EL (cell line): ENCODE measurements around the gene ARHGAP27.
"Not testable (repeated sequence)": the region's sequence is repeated elsewhere in the genome, so short reads cannot be mapped to it uniquely, and the experiment has no call there.

Experiments used
- DNase-seq: peaks from one replicate; pipeline ENCODE4 v3.0.0-alpha.2; 2016

Gene ARHGAP27

GRCh38 chr17:45446872-45447625 is 14.4 kb upstream of the ARHGAP27 start:
- peak; percentile 47 for DNase-seq

DNA sequence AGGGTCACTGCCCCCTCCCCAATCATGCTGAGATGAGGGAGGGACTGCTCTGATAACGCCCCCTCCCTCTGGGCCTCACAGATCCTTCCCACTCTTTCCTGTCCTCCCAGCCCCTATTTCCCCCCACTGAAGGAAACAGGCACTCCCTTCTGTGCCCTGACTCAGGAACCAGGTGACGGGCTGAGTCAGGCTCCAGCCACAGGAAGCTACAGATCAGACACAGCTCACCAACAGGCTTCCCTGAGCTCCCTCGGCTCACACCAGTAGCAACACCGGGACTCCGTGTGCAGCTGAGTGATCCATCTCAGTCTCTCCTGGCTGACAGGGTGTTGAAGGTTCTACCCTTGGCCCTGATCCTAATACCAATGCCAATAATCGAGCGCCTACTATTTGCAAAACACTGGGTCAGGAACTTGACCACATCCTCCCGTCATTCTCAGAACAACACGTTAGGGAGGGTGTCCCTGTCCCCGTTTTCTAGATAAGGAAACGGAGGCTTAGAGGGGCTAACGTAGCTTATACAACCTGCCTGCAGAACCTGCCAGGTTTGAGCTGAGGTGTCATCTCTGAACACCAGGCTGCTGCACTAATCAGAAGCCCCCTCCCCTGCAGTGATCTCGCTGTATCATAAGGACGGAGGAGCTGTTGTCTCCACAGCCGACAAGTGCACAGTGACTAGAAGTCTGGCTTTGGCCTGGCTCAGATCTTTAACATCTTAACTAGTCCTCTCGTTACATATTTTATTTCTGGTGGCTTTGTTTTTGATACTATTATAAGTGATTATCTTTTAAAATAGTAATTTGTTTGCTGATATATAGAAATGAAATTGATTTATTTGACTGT is 13.5 kb upstream of the ARHGAP27 start:
- peak; percentile 72 for DNase-seq

DNA sequence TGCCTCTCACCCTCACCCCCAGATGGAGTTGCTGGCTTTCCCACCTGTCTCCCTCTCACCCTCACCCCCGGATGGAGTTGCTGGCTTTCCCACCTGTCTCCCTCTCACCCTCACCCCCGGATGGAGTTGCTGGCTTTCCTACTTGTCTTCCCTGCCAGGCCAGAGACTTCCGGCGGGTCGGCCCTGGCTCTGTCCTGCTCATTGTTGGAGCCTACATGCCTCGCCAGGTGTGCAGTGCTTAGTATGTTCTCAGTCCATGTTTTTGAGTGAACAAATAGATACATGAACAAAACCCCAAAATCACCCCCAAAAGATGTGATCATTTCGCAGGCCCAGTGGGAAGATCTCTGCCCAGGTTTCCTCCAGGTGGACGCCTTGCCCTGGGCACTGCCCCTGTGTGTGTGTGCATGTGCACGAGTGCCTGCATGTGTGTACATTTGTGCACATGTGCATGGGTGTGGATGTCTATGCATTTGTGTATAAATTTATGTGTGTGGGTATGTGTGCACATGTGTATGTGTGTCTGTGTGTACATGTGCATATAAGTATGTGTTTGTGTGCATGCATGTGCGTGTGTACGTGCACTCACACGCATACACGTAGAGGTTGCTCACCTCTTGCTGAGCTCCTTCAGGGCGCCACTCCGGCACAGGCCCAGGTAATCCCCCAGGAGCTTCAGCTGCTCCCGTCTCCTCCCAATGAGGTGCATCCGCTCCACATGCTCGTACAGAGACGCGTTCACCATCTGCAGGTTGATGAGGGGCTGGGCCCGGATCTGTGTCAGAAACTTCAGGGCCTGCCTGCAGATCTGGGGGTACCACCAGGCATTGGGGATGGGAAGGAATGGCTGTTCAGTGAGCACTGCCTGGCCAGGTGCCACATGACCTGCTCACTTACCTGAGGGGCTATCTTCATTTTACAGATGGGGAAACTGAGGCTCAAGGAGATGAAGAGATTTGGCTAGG is 12.5 kb upstream of the ARHGAP27 start:
- not testable (repeated sequence) for DNase-seq

- DNase-seq, result not testable (repeated sequence)
Observed at GRCh38 chr17:45444301-45444700, 11.6 kb upstream of the ARHGAP27 start.

DNA sequence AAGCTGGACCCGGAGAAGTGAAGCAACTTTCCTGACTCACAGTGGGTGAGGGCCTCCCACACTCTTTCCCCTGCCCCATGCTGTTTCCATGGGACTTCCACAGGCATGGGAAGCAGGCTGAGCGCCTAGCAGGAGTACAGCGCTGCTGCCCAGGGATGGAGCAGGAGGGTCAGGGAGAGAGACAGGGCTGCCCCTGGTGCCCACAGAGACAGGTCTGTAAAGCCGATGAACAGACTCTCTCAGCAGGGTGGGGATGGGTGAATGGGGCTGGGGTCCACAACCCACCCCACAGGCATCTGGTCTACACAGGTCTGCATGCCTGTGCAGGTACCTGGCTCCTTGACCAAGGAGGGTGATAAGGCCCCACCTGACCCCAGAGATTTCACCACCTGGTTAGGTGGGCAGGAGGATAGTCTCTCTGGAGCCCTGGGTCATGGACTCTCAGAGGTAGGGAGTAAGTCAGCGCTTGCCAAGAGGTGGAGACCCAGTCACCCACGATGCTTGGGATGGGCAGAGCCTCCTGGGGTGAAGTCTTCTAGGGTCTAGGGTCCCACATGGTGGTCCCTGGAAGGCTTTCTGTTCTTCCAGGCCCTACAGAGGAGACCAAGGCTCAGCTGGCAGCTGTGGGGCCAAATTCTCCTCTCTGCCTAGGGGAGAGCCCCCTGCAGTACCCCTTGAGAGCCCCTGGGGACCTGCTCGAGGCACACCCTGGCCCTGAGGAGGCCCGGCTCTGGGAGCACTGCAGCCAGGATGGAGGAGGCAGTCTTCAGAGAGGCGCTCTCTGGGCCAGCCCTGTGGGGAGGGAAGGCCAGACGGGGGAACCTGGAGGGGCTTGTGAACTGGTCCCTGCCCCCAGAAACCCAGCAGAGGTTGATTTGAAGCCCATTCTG is 10.9 kb upstream of the ARHGAP27 start:
- DNase-seq, result not testable (repeated sequence)

GRCh38 chr17:45441526-45442310 is 9.0 kb upstream of the ARHGAP27 start:
- no peak for DNase-seq

DNA sequence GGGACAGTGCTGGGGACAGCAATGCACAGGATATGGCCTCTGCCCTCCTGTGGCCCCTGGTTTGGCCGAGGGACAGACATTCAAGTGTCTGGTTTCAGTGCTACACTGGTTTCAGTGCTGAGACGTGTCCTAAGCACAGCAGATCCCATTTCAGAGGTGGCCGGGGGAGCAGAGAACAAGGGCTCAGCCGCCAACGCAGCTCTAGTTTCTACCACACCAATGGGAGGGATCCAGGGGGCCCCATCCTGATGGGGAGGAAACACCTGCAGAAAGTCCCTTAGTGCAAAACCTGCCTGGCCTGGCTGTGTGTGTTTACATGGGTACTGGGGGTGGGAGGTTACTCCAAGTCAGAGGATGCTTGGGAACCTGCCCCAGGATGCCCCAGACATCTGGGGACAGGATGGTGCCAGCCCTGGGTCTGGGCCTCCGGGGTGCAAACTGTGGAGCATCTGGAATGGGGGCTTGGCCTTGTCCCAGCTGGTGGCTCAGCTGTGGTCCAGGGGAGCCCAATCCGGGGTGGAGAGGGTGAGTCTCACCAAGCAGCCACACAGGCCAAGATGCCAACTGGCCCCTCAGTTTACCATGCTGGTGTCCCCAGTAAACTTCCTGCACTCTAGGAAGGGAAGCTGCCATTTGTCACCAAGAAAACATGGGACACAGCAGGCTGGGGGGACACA is 8.3 kb upstream of the ARHGAP27 start:
- DNase-seq, result not testable (repeated sequence)

- DNase-seq, result no peak
Observed at GRCh38 chr17:45440161-45440778, 7.6 kb upstream of the ARHGAP27 start.

GRCh38 chr17:45438931-45439610 is 6.4 kb upstream of the ARHGAP27 start:
- no peak for DNase-seq

DNA sequence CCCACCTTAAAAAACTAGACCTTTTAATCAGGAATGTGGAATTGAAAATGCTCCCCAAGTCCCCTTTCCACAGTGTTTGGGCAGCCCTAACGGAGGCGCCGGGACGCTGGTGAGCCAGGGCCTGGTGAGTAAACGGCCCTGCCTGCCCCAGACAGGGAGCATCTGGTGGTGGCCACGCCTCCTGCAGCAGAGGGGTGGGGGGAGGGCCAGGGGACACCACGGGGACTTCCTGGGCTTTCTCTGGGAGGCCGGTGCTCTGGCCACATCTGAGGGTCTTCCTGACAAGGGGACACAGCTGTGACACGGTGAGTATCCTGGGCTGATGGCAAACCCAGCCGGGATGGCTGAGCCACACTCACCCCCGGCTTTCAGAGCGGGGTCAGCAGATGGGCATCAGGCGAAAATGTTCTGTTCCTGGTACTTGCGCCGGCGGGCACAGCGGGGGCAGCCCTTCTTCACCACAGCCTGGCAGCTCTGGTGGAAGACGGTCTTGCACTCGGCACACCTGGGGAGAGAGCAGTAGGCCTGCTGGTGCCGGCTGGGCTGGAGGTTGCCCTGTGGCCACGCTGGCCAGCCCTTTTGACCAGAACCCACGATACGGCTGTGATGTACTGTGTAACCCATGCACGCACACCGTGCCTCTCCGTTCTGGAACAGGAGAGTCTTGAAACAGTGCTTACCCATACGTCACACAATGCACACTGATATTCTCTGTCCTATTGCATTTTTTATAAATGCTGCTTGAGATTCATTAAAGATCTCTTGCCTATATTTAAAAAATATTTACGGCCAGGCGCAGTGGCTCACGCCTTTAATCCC is 5.0 kb upstream of the ARHGAP27 start:
- DNase-seq, result no peak

- no peak for DNase-seq
Observed at GRCh38 chr17:45436625-45437464, 4.2 kb upstream of the ARHGAP27 start.

DNA sequence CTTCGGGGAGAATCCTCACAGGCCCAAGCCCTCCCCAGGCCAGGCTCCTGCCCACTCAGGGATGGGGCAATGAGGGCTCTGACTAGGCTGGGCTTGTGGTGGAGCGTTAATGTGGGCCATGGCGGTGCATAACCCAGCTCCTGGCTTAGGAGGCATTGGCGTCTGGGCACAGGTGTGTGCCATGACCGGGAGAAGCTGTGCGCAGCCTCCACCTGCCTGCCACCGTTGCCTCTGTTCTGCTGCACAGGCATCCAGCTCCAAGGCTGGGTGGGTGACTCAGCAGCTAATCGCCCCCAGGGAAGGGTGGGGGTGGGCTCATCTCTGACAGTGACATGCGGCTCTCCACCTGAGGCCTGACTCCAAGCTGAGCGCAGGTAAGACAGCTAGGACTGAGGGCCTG is 3.5 kb upstream of the ARHGAP27 start:
- DNase-seq, result no peak

GRCh38 chr17:45435481-45435880 is 2.8 kb upstream of the ARHGAP27 start:
- DNase-seq, result no peak

DNA sequence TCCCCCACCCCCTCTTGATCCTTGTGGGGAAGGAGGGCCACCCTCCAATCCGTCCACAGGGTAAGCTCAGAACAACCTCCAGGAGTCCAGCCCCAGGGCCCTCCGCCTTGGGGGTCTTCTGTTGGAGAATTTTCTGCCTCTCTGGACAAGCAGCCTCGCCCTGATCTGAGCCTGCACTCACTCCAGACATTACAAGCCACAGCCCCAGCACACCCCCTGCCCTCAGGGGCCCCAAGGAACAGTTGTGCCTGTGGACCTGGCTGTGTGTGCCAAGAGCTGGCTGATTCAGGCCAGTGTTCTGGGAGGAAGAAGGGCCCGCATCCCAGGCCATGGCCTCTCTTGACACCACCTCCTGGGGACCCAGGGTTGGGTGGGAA is 477 bp upstream of the ARHGAP27 start:
- DNase-seq, result no peak

DNA sequence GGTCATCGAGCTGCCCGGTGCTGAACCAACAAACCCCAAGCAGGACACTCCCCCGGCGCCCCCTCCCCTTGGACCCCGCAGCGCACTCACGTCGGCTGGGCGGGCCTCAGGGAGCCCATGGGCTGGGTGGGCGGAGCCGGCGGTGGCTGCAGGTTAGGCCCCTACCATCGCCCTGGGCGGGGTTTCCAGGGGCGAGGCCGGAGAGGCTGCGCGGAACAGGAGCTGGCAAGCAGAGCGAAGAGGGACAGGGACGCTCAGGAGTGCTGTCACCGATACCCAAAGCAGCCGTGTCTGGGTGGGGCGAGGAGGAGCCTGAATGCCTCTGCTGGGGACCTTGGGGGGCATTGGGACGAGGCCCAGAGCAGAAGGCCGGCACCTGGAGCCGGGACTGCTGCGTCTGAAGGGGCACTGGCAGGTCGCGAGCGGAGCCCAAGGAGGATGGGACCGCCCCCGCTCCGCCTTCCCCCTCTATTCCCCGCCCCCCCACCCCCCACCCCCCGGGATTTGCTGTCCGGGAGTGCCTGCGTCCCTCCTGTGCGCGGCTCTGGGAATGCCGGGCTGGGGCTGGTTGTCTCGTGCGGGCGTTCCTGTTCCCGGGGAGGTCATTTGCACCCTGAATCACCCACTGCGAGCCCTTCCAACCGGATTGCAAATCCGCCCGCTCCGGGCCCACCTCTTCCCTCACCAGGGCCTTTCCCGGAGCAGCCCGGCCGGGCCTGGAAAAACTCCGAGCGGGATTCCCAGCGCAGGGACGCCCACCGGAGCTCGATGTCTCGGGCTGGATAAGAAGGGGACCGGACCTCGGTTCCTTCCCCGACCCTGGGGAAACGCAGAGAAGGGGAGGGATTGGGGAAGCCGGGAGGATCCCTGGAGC is 902 bp downstream of the ARHGAP27 start:
- peak; percentile 77 for DNase-seq

GRCh38 chr17:45430738-45431530 is 1.7 kb downstream of the ARHGAP27 start:
- DNase-seq, result no peak
